ENCODE data around the gene CELF2.

GRCh38 chr10:11045487-11045886 is 27.8 kb downstream of the CELF2 start:
- TF ChIP-seq ZFP37 (tag by site-specific recombination; IDR thresholded peaks at IDR 0.05) (no peak), ZNF148 (tag by site-specific recombination; IDR thresholded peaks at IDR 0.05; ENCODE audit: borderline replicate concordance) (no peak), KLF9 (tag by site-specific recombination; IDR thresholded peaks at IDR 0.05; ENCODE audit: low read depth) (no peak), ZNF121 (tag by site-specific recombination; IDR thresholded peaks at IDR 0.05) (no peak), ZNF658 (tag by site-specific recombination; IDR thresholded peaks at IDR 0.05) (no peak), ZNF843 (tag by site-specific recombination; IDR thresholded peaks at IDR 0.05) (no peak), REST (tag by site-specific recombination; IDR thresholded peaks at IDR 0.05) (no peak), KLF17 (tag by site-specific recombination; IDR thresholded peaks at IDR 0.05) (no peak), ZNF585B (tag by site-specific recombination; IDR thresholded peaks at IDR 0.05) (no peak)
- TF ChIP-seq, protein P1, sequence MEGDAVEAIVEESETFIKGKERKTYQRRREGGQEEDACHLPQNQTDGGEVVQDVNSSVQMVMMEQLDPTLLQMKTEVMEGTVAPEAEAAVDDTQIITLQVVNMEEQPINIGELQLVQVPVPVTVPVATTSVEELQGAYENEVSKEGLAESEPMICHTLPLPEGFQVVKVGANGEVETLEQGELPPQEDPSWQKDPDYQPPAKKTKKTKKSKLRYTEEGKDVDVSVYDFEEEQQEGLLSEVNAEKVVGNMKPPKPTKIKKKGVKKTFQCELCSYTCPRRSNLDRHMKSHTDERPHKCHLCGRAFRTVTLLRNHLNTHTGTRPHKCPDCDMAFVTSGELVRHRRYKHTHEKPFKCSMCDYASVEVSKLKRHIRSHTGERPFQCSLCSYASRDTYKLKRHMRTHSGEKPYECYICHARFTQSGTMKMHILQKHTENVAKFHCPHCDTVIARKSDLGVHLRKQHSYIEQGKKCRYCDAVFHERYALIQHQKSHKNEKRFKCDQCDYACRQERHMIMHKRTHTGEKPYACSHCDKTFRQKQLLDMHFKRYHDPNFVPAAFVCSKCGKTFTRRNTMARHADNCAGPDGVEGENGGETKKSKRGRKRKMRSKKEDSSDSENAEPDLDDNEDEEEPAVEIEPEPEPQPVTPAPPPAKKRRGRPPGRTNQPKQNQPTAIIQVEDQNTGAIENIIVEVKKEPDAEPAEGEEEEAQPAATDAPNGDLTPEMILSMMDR (tag by site-specific recombination; IDR thresholded peaks at IDR 0.05): no peak
